HepG2 (cell line): ENCODE measurements around the gene VDAC2. TPM values are rescaled to one million over a fixed set of nuclear protein-coding genes. Genes with fewer than 3 reads are reported as not detected.

Source experiments
- ATF7-NPFF ChIP-seq: sonication (generic); formaldehyde crosslinking; IDR thresholded peaks from 2 replicates; pipeline ENCODE4 v1.8.1; 2023; ENCODE audit warnings: mild to moderate bottlenecking, low read depth, missing genetic modification reagents, moderate library complexity
- CREM ChIP-seq, 2 experiments: sonication (generic) in 1 of 2; formaldehyde crosslinking in 1 of 2; IDR thresholded peaks; 2 replicates each; pipeline versions ENCODE4 v1.4.0 to v1.6.1; 2016 to 2020; ENCODE audit warnings: antibody characterized with exemption in 1 of 2, mild to moderate bottlenecking in 1 of 2, missing genetic modification reagents in 1 of 2
- IRF2 ChIP-seq: IDR thresholded peaks from 2 replicates; pipeline ENCODE4 v1.6.1; 2018; ENCODE audit warnings: missing genetic modification reagents, missing compliant biosample characterization
- KDM3A ChIP-seq: IDR thresholded peaks from 2 replicates; pipeline ENCODE4 v1.6.1; 2018; ENCODE audit warnings: low read depth, missing compliant biosample characterization
- KLF16 ChIP-seq, 2 experiments: sonication (generic) in 1 of 2; formaldehyde crosslinking in 1 of 2; IDR thresholded peaks; 2 replicates each; pipeline versions ENCODE4 v1.6.1 to v1.8.0; 2016 to 2023; ENCODE audit warnings: missing genetic modification reagents in 2 of 2, missing compliant biosample characterization in 1 of 2
- MIXL1 ChIP-seq: IDR thresholded peaks from 2 replicates; pipeline ENCODE4 v1.6.1; 2016
- MTA1 ChIP-seq: sonication (generic); formaldehyde crosslinking; IDR thresholded peaks from 2 replicates; pipeline ENCODE4 v1.4.0; 2020; ENCODE audit warnings: missing genetic modification reagents, mild to moderate bottlenecking, borderline replicate concordance
- NBN ChIP-seq: fragments of 450-650 bp; conservative IDR thresholded peaks from 2 replicates; pipeline ENCODE4 v1.6.1; 2017
- SALL1 ChIP-seq: sonication (generic); formaldehyde crosslinking; IDR thresholded peaks from 2 replicates; pipeline ENCODE4 v1.8.0; 2022; ENCODE audit warnings: mild to moderate bottlenecking, missing genetic modification reagents
- SOX6 ChIP-seq, 2 experiments: fragments of 450-650 bp in 1 of 2; sonication (generic) in 1 of 2; formaldehyde crosslinking in 1 of 2; IDR thresholded peaks; 2 replicates each; pipeline versions ENCODE4 v1.4.0 to v1.6.1; 2017 to 2020; ENCODE audit warnings: antibody characterized with exemption in 1 of 2, mild to moderate bottlenecking in 1 of 2, missing genetic modification reagents in 1 of 2
- ZBTB7B ChIP-seq: sonication (generic); formaldehyde crosslinking; IDR thresholded peaks from 2 replicates; pipeline ENCODE4 v1.4.0; 2020; ENCODE audit warnings: missing genetic modification reagents
- ZC3H4 ChIP-seq: sonication (generic); formaldehyde crosslinking; IDR thresholded peaks from 2 replicates; pipeline ENCODE4 v1.4.0; 2020; ENCODE audit warnings: missing genetic modification reagents, borderline replicate concordance
- ZNF17 ChIP-seq: sonication (generic); formaldehyde crosslinking; IDR thresholded peaks from 2 replicates; pipeline ENCODE4 v1.5.0; 2020; ENCODE audit warnings: mild to moderate bottlenecking, missing genetic modification reagents
- ZNF333 ChIP-seq: sonication (generic); formaldehyde crosslinking; IDR thresholded peaks from 2 replicates; pipeline ENCODE4 v1.4.0; 2020; ENCODE audit warnings: mild to moderate bottlenecking, missing genetic modification reagents, borderline replicate concordance
- ZNF383 ChIP-seq: sonication (generic); formaldehyde crosslinking; IDR thresholded peaks from 2 replicates; pipeline ENCODE4 v1.4.0; 2020; ENCODE audit warnings: missing genetic modification reagents, mild to moderate bottlenecking, borderline replicate concordance
- polyA plus RNA-seq, 8 experiments: library from polyadenylated mRNA; depleted of rRNA in 3 of 8; stranded (reverse) in 7 of 8; unstranded in 1 of 8; fragments of >200 nt; fragmentation: Illumina TruSeq in 4 of 8; extraction: Trizol in 4 of 8; gene quantifications; 2 replicates each; pipeline versions ENCODE4 v1.2.1 to v1.2.3, GENCODE V29; 2011 to 2016; ENCODE audit warnings: low read depth in 4 of 8, missing spikeins in 1 of 8, mixed read lengths in 1 of 8; ENCODE audit not compliant: insufficient read depth in 1 of 8
- total RNA-seq, 5 experiments: library from RNA; depleted of rRNA; stranded (reverse); fragments of >200 nt; fragmentation: Illumina TruSeq; extraction: Trizol; gene quantifications; 2 replicates each; pipeline ENCODE4 v1.2.3, GENCODE V29; 2016; ENCODE audit warnings: low read depth in 1 of 5
- TF ChIP-seq, protein P1 (sequence below): sonication (generic); formaldehyde crosslinking; IDR thresholded peaks from 2 replicates; pipeline ENCODE4 v1.8.1; 2023; ENCODE audit warnings: mild to moderate bottlenecking, missing genetic modification reagents
- TF ChIP-seq, protein P2 (sequence below): sonication (generic); formaldehyde crosslinking; IDR thresholded peaks from 2 replicates; pipeline ENCODE4 v1.5.1; 2020; ENCODE audit warnings: missing genetic modification reagents, mild to moderate bottlenecking, borderline replicate concordance
- TF ChIP-seq, protein P3 (sequence below): sonication (generic); formaldehyde crosslinking; IDR thresholded peaks from 2 replicates; pipeline ENCODE4 v1.4.0; 2020; ENCODE audit warnings: missing genetic modification reagents
- TF ChIP-seq, protein P4 (sequence below): sonication (generic); formaldehyde crosslinking; IDR thresholded peaks from 2 replicates; pipeline ENCODE4 v1.9.0; 2021; ENCODE audit warnings: missing genetic modification reagents, borderline replicate concordance
- TF ChIP-seq, protein P5 (sequence below): sonication (generic); formaldehyde crosslinking; IDR thresholded peaks from 2 replicates; pipeline ENCODE4 v1.4.0; 2020; ENCODE audit warnings: missing genetic modification reagents
- TF ChIP-seq, protein P6 (sequence below): sonication (generic); formaldehyde crosslinking; conservative IDR thresholded peaks from 2 replicates; pipeline ENCODE4 v1.4.0; 2020; ENCODE audit warnings: missing genetic modification reagents

Gene VDAC2
- total and polyA plus RNA-seq, 2 of the 13 experiments (the other 11 are each of a cell fraction or from before 2014, with no cell fraction given), result 67.9 to 222 TPM

DNA sequence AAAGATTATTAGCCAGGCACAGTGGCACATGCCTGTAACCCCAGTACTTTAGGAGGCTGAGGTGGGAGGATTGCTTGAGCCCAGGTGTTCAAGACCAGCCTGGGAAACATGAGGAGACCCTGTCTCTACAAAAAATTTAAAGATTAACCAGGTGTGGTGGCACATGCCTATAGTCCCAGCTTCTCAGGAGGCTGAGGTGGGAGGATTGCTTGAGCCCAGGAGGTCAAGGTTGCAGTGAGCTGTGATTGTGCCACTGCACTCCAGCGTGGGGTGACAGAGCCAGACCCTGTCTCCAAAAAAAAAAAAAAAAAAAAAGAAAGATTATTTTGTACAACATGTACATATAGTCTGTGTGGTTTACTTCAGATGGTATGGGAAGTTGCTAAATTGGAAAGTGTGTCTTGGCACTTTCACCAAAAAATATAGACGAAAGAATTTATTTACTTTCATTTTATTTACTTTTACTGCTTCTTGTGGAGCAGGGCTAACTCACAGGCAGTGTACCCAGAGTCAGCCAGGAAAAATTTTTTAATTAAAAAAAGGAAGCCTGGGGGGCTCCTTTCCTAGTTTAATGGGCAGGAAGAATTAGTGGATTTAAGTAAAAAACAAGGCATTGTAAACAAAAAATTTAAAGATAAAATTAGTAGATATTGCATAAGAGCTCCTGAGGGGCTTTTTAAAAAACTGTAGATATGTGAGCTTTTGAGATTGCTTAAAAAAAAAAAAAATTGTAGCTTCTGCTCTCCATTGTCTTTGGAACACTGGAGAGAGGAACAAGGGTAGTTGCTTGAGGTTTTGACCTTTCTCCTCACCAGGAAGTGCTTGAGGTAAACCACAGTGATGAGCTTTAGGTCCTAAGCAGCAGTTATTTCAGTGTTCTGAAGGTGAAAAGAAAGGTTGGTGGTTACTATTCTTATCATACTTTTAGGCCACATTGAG is 44.6 kb upstream of the VDAC2 start (continued):
- TF ChIP-seq, protein P1, sequence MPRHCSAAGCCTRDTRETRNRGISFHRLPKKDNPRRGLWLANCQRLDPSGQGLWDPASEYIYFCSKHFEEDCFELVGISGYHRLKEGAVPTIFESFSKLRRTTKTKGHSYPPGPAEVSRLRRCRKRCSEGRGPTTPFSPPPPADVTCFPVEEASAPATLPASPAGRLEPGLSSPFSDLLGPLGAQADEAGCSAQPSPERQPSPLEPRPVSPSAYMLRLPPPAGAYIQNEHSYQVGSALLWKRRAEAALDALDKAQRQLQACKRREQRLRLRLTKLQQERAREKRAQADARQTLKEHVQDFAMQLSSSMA, result no peak
- TF ChIP-seq MTA1, result no peak
- TF ChIP-seq ZC3H4 (CRISPR knock-in tag), result no peak
- TF ChIP-seq SOX6 (IDR thresholded peaks at IDR 0.05), result no peak
- 0 out of 2 replicates have a peak, but pooled peaks have one; percentile 26 for TF ChIP-seq SOX6 (CRISPR knock-in tag; IDR thresholded peaks at IDR 0.05)
- TF ChIP-seq ATF7-NPFF (CRISPR knock-in tag), result no peak
- TF ChIP-seq, protein P2, sequence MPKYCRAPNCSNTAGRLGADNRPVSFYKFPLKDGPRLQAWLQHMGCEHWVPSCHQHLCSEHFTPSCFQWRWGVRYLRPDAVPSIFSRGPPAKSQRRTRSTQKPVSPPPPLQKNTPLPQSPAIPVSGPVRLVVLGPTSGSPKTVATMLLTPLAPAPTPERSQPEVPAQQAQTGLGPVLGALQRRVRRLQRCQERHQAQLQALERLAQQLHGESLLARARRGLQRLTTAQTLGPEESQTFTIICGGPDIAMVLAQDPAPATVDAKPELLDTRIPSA (CRISPR knock-in tag), result no peak
- TF ChIP-seq NBN, result no peak
- TF ChIP-seq IRF2 (CRISPR knock-in tag), result no peak
- TF ChIP-seq, protein P3, sequence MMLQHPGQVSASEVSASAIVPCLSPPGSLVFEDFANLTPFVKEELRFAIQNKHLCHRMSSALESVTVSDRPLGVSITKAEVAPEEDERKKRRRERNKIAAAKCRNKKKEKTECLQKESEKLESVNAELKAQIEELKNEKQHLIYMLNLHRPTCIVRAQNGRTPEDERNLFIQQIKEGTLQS (CRISPR knock-in tag), result no peak
- TF ChIP-seq CREM (IDR thresholded peaks at IDR 0.05), result no peak
- TF ChIP-seq CREM (CRISPR knock-in tag; IDR thresholded peaks at IDR 0.05), result no peak
- TF ChIP-seq KLF16 (CRISPR knock-in tag; IDR thresholded peaks at IDR 0.05), result 0 out of 4 replicates have a peak, but pooled peaks of 1 of the 2 experiments have one; percentile 28
- TF ChIP-seq ZNF383, result no peak
- no peak for TF ChIP-seq ZNF333 (CRISPR knock-in tag)
- TF ChIP-seq ZNF17 (CRISPR knock-in tag), result no peak
- TF ChIP-seq, protein P4, sequence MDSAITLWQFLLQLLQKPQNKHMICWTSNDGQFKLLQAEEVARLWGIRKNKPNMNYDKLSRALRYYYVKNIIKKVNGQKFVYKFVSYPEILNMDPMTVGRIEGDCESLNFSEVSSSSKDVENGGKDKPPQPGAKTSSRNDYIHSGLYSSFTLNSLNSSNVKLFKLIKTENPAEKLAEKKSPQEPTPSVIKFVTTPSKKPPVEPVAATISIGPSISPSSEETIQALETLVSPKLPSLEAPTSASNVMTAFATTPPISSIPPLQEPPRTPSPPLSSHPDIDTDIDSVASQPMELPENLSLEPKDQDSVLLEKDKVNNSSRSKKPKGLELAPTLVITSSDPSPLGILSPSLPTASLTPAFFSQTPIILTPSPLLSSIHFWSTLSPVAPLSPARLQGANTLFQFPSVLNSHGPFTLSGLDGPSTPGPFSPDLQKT (CRISPR knock-in tag), result no peak
- TF ChIP-seq, protein P5, sequence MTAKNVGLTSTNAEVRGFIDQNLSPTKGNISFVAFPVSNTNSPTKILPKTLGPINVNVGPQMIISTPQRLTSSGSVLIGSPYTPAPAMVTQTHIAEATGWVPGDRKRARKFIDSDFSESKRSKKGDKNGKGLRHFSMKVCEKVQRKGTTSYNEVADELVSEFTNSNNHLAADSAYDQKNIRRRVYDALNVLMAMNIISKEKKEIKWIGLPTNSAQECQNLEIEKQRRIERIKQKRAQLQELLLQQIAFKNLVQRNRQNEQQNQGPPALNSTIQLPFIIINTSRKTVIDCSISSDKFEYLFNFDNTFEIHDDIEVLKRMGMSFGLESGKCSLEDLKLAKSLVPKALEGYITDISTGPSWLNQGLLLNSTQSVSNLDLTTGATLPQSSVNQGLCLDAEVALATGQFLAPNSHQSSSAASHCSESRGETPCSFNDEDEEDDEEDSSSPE, result no peak
- 0 out of 2 replicates have a peak, but pooled peaks have one; percentile 12 for TF ChIP-seq SALL1 (CRISPR knock-in tag)
- TF ChIP-seq, protein P6, sequence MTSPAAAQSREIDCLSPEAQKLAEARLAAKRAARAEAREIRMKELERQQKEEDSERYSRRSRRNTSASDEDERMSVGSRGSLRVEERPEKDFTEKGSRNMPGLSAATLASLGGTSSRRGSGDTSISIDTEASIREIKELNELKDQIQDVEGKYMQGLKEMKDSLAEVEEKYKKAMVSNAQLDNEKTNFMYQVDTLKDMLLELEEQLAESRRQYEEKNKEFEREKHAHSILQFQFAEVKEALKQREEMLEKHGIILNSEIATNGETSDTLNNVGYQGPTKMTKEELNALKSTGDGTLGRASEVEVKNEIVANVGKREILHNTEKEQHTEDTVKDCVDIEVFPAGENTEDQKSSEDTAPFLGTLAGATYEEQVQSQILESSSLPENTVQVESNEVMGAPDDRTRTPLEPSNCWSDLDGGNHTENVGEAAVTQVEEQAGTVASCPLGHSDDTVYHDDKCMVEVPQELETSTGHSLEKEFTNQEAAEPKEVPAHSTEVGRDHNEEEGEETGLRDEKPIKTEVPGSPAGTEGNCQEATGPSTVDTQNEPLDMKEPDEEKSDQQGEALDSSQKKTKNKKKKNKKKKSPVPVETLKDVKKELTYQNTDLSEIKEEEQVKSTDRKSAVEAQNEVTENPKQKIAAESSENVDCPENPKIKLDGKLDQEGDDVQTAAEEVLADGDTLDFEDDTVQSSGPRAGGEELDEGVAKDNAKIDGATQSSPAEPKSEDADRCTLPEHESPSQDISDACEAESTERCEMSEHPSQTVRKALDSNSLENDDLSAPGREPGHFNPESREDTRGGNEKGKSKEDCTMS (CRISPR knock-in tag), result no peak
- TF ChIP-seq KDM3A (CRISPR knock-in tag), result no peak
- no peak for TF ChIP-seq ZBTB7B (CRISPR knock-in tag)
- TF ChIP-seq MIXL1 (CRISPR knock-in tag), result no peak
